Ovary (tissue), 9 donors: Measurements from ENCODE around the gene FEZF1. TPM values are rescaled to one million over a fixed set of nuclear protein-coding genes. Genes with fewer than 3 reads are reported as not detected.

Experiments
- DNase-seq, 5 donors: peaks; one replicate each; pipeline ENCODE4 v3.0.0-alpha.2; 2019 to 2020
- H3K27ac ChIP-seq, 2 donors: fragments of 200-600 bp; one replicate each; pipeline versions ENCODE4 v1.5.1 to v1.8.0; 2019 to 2022
- H3K27me3 ChIP-seq: fragments of 200-600 bp; one replicate; pipeline ENCODE4 v1.8.0; 2022
- H3K36me3 ChIP-seq: fragments of 200-600 bp; sonication (generic); one replicate; pipeline ENCODE4 v1.5.1; 2019
- H3K4me1 ChIP-seq: one replicate; pipeline ENCODE4 v1.8.1; 2013; ENCODE audit warnings: mild to moderate bottlenecking, moderate library complexity; ENCODE audit not compliant: insufficient read depth
- H3K4me3 ChIP-seq: fragments of 200-600 bp; sonication (generic); one replicate; pipeline ENCODE4 v1.5.1; 2017
- H3K9me3 ChIP-seq, 2 donors: fragments of 200-600 bp in 1 of 2; sonication (generic) in 1 of 2; one replicate each; pipeline versions ENCODE4 v1.5.1 to v1.8.1; 2013 to 2019; ENCODE audit warnings: mild to moderate bottlenecking in 1 of 2, moderate library complexity in 1 of 2
- EP300 ChIP-seq: sonication (generic); formaldehyde crosslinking; IDR thresholded peaks from one replicate; pipeline ENCODE4 v1.6.1; 2017; ENCODE audit warnings: antibody characterized with exemption
- POLR2A ChIP-seq: fragments of 450-650 bp; IDR thresholded peaks from one replicate; pipeline ENCODE4 v1.6.1; 2017; ENCODE audit warnings: antibody characterized with exemption, mild to moderate bottlenecking, moderate library complexity
- WGBS, 3 donors: extraction: QIAGEN DNeasy Blood & Tissue Kit in 1 of 3; methylation state at CpG; one replicate each; pipeline versions ENCODE4 v1.1.5 to v1.1.7; 2013 to 2017; 5-methylcytosine and 5-hydroxymethylcytosine counted together
- intact Hi-C, 4 donors: fragments of 100-400 bp; cut with DNase I; formaldehyde crosslinking; loops; one replicate each; pipeline versions ENCODE4 v1.11.0 to v1.15.1; 2022 to 2023
- polyA plus RNA-seq, 2 donors: library from polyadenylated mRNA; stranded (reverse); fragments of 200-250 nt in 1 of 2; fragments of 350-450 nt in 1 of 2; fragmentation: Illumina TruSeq in 1 of 2; extraction: RNeasy Lipid Tissue Mini Kit (QIAGEN cat#74804) in 1 of 2; gene quantifications; one replicate each; pipeline ENCODE4 v1.2.3, GENCODE V29; 2013 to 2014
- total RNA-seq, 7 donors: library from RNA; depleted of rRNA in 2 of 7; stranded (reverse); fragments of >200 nt in 2 of 7; fragmentation: NEBNext Ultra II Directional in 3 of 7; extraction: Animal tissue kit (Norgen Biotek cat#: 25700) in 3 of 7; gene quantifications; one replicate each; pipeline versions ENCODE4 v1.1.0 to v1.2.4, GENCODE V29; 2016 to 2023
- TF ChIP-seq, protein P1 (sequence below), 3 donors: fragments of 450-650 bp in 2 of 3; fragments of 200-600 bp in 1 of 3; IDR thresholded peaks; one replicate each; pipeline versions ENCODE4 v1.5.1 to v1.8.0; 2016 to 2022; ENCODE audit warnings: antibody characterized with exemption in 3 of 3, mild to moderate bottlenecking in 1 of 3
- donor health status: DM: no; HTN: no; CAD: no; lungs with moderate emphysema.
- donor health status: DM: no; HTN: no; CAD: no.
- donor health status: Bipolar disorder and iron deficiency.
- donor health status: DM: yes; HTN: yes; CAD: no.
- donor health status: DM: no; HTN: no; CAD: no.
- donor health status: DM: yes; HTN: yes; CAD: no.

FEZF1 gene
- total and polyA plus RNA-seq, 9 donors: not detected

DNA sequence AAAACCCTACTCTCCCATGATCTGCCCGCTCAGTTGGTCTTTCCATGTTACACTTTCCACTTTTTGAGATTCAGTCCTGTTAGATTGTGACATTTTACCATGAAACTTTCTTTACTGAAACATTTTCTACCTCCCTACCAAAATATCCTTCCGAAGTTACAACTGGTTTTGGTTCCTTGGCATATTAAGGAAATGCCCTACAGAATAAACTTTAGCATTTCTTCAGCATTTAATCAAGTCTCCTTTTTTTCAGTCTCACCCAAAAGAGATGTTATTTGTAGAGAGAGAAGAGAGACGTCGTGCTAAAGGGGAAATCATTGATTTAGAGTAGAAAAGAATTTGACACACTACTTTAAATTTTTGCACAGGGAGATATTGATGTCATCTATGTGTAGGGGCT is 9.7 kb upstream of the FEZF1 start:
- TF ChIP-seq EP300 (no peak), POLR2A (no peak)
- TF ChIP-seq, protein P1, sequence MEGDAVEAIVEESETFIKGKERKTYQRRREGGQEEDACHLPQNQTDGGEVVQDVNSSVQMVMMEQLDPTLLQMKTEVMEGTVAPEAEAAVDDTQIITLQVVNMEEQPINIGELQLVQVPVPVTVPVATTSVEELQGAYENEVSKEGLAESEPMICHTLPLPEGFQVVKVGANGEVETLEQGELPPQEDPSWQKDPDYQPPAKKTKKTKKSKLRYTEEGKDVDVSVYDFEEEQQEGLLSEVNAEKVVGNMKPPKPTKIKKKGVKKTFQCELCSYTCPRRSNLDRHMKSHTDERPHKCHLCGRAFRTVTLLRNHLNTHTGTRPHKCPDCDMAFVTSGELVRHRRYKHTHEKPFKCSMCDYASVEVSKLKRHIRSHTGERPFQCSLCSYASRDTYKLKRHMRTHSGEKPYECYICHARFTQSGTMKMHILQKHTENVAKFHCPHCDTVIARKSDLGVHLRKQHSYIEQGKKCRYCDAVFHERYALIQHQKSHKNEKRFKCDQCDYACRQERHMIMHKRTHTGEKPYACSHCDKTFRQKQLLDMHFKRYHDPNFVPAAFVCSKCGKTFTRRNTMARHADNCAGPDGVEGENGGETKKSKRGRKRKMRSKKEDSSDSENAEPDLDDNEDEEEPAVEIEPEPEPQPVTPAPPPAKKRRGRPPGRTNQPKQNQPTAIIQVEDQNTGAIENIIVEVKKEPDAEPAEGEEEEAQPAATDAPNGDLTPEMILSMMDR (IDR thresholded peaks at IDR 0.05): no peak
- Histone ChIP-seq H3K36me3 (no peaks in the 10 kb centered on the region), H3K27me3 (no peaks in the 10 kb centered on the region), H3K4me1 (peaks cover 6% of the 10 kb centered on the region), H3K27ac (no peak overlapping the region), H3K9me3 (no peaks in the 10 kb centered on the region), H3K4me3 (no peak overlapping the region)
- WGBS, 3 donors: 29 to 32% (median 32%) methylated on average over 4 of the region's 4 CpGs
- no peak for DNase-seq
- intact Hi-C loops: no loop called here

DNA sequence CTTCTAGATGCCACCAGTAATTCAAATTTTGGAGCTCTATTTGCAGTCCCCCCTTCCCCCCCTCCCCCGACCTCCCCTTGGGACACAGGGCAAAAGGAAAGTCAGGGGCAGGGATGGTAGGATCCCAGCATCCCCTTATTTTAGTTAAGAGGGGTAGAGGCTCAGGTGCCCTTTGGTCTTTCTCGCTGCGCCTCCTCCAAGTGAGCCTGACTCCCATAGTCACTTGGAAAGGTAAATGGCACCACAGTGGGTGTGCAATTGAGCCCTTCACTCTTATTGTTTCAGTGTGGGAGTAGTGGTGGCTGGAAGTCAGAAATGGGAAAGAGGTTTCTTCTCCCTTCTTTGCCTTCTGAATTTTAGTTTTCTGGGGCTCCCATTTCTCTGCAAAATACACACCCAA is 8.2 kb upstream of the FEZF1 start:
- no peaks in the 10 kb centered on the region for H3K9me3 ChIP-seq
- H3K4me1 ChIP-seq: peaks cover 6% of the 10 kb centered on the region
- WGBS, 3 donors: 26 to 32% (median 28%) methylated on average over 3 of the region's 3 CpGs
- no peaks in the 10 kb centered on the region for H3K36me3 ChIP-seq
- TF ChIP-seq, protein P1 (IDR thresholded peaks at IDR 0.05): no peak
- no peak for TF ChIP-seq POLR2A
- no peak for TF ChIP-seq EP300
- H3K4me3 ChIP-seq: no peak overlapping the region
- H3K27me3 ChIP-seq: no peaks in the 10 kb centered on the region
- intact Hi-C loops: no loop called here
- no peak for DNase-seq
- no peak overlapping the region for H3K27ac ChIP-seq

DNA sequence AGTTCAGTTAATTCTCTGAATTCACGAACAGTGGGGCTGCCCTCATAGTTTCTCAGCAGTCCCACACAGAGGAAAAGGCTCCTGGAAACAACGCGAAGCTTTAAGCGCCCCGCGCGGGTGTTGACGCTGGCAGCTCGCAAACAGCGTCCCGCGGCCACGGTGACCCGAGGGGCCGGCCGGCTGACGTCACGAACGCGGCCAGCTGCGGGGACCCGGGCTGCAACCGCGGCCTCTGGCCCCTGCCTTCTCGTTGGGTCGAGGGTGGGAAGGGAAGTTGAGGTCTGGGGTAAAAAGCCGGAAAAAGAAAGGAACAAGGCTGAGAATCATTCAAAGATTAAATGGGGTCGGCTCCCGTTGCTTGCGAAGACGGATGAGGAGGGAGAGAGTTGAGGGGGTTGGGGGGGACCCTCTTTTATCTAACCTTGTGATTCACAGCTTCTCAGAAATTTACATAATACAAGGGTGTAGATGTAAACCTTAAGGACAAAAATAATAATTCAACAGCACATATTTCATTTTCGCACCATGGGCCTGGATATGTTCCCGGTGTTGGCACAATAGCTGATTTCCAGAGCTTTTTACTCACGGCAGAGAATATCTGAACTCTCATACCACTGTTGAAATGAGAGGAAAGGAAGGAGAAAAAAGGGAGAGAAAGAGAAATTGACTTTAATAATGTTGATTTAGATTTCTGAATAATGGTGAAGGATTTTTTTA is 7.3 kb upstream of the FEZF1 start:
- H3K4me3 ChIP-seq: no peak overlapping the region
- TF ChIP-seq, protein P1 (IDR thresholded peaks at IDR 0.05): no peak
- TF ChIP-seq EP300 (no peak), POLR2A (no peak)
- WGBS, 3 donors: 10 to 16% (median 12%) methylated on average over 34 of the region's 34 CpGs
- no peaks in the 10 kb centered on the region for H3K9me3 ChIP-seq
- H3K27ac ChIP-seq: no peak overlapping the region
- H3K36me3 ChIP-seq: no peaks in the 10 kb centered on the region
- peak in 1 of 5 donors; percentile 35 for DNase-seq
- H3K27me3 ChIP-seq: no peaks in the 10 kb centered on the region
- intact Hi-C loops: no loop called here
- H3K4me1 ChIP-seq: peaks cover 6% of the 10 kb centered on the region

DNA sequence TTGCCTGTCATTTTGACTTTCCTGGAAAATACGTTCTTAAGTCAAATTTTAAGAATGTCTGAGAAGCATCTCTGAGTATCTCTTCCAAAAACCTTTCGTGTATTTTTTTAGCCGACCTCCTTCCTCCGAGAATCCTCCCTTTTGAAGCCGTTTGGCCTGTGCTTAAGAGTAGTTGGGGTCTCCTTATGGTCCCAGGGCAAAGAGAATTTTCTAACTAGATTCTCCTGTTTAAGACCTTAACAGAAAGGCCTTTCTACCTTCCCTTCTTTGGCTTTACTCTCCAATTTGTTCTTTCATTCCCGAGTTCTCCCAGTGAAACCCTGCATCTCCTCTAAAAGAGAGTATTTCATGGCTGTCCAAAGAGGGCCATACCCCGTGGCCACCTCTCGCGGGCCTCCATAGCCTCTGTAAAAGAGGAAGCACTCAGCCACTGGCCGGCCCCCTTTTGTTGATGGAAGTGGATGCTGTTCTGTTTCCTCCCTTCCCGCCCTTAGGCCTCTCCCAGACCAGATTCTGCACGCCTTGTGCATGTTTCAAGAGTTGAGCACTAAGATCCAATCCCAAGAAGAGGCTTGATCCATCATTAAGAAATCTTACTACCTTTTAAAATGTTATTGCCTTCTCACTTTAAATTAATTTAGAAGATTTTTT is 6.6 kb upstream of the FEZF1 start:
- H3K4me1 ChIP-seq: peaks cover 4% of the 10 kb centered on the region
- H3K4me3 ChIP-seq: no peak overlapping the region
- H3K27ac ChIP-seq: no peak overlapping the region
- DNase-seq: no peak
- H3K9me3 ChIP-seq: no peaks in the 10 kb centered on the region
- 55 to 80% (median 68%) methylated on average over 12 of the region's 12 CpGs for WGBS, 3 donors
- intact Hi-C loops: no loop called here
- H3K36me3 ChIP-seq: no peaks in the 10 kb centered on the region
- TF ChIP-seq EP300 (no peak), POLR2A (no peak)
- TF ChIP-seq, protein P1 (IDR thresholded peaks at IDR 0.05): no peak
- no peaks in the 10 kb centered on the region for H3K27me3 ChIP-seq
